ENCODE data around the gene MIB1.

The MIB1 gene

DNA sequence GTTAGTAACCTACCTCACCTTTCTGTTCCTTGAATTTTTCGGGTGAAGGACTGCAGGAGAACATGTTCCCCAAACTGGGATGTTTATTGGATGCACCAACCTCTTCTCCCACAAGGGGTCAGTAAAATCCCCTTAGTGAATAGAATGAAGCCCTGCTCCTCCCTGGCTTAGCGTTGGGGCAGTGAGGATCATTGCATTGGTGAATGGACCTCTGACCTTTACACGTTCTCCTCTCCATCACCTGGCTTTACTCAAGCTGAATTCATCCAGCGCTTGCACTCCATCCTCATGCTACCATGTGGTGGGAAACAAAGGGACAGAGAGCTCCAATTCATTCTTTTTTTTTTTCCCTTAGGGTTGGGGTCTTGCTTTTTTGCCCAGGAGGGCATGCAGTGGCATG, 157.2 kb downstream of the MIB1 start:
- no peak for DNase-seq

DNA sequence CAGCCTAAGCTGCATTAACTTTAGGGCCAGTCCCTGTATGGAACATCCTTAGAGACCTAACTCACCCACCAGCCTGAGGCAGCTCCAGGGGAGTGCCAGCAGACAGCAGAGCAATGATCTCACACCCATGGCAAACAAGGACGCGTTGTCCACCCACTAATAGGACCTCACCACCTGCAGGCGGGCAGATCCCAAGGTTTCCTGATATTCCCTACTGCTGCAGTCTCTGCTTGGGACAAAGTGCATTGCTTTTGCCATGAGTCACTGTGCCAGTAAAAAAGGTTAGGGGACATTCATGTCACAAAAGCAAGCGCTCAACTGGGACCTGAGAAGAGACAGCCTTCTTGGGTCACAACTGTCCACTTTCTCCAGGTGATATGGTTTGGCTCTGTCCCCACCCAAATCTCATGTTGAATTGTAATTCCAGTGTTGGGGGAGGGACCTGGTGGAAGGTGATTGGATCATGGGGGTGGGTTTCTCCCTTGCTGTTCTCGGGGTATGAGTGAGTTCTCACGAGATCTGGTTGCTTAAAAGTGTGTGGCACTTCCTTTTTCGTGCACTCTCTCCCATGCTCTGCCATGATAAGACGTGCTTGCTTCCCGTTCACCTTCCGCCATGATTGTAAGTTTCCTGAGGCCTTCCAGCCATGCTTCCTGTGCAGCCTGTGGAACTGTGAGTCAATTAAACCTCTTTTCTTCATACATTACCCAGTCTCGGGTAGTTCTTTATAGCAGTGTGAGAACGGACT, 160.2 kb downstream of the MIB1 start:
- no peak for DNase-seq

DNA sequence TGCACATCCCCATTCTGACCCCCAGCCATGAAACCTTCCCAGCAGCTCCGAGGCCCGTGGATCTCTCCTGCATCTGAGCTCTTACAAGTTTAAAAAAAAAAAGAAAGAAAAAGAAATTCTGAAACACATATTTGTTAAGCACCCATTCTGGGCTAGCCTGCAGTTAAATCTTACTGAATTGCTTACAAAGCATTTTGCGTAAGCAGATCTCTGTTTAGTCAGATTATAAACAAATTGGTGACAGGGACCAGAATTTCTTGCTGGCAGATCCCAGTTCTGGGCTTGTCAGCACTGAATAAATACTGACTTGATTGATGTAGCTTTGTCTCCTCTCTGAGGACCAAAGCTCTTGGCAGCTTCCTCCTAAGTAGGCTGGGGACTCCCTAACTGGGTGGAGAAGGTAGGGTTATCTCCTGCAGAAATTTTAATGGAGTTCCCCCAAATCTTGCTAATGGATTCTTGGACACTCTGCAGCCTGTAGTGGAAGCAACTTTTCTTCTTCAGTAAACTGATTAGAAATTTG, 160.9 kb downstream of the MIB1 start:
- DNase-seq: no peak

DNA sequence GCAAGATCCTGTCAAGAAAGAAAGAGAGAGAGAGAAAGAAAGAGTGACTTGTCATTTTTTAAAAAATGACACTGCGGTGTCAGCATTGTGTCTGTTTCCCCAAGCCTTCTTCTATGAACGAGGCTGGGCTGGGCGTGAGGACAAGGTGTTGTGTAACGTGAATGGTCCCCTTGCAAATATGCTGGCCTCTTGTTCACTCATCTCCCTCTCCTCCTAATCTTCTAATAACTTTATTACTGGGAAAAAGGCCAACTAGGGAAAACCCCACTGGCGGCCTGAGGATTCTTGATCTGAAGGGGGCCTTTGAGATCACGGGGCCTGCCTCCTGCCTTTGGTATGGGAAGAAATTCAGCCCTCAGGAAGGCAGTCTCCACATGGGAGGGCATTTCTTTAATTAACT, 163.1 kb downstream of the MIB1 start:
- no peak for DNase-seq

DNA sequence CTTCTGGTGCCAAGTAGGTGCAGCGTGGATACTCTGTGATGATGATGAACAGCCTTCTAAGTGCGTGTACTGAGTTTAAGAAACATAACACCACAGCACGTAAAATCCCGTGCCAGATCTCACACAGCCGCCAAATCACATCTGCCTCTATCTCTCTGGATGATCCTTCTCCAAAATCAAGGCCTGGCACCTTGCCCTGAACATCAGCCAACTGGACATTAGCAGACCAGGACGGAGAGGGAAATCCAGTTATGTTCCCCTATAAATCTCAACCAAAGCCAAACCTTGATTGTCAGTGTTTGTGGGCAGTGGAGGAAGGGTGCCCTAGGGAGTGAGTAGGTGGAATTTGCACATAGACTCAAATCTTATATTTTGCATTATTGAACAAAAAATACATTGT, 164.3 kb downstream of the MIB1 start:
- DNase-seq: no peak

DNA sequence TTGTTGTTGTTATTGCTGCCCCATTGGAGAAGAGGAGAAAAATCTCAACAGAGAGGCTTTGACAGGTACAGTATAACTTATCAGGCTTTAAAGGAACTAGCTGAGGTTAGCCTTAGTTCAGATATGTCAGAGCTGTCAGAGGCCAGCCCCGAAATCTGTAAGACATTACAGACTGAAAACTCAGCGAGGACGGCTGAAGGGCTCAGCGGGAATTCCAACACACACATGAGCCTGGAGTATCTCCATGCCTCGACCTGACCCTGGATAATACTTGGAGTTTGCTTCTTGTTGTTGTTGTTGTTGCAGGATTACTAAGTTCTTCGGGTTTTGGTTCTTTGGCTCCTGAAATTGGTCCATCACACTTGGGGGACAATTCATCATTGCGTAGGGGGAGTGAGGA, 166.9 kb downstream of the MIB1 start:
- no peak for DNase-seq

DNA sequence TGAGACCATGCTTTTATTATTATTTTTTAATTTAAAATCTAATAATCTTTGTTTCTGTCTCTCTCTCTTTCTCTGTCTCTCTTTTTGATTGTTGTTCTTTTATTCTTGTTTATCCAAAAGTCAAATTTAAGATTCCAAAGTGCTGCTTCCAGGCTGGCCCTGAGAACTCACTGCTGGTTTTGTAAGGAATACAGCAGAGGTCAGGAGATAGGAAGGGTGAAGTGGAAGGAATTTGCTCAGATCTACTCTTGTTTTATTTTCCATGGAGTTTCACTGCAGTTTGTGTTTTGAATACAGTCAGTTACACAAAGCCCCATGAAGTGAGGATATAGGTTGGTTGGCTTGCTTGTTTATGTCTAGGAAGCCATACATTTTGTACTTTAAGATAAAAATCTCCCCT, 168.1 kb downstream of the MIB1 start:
- DNase-seq: no peak

DNA sequence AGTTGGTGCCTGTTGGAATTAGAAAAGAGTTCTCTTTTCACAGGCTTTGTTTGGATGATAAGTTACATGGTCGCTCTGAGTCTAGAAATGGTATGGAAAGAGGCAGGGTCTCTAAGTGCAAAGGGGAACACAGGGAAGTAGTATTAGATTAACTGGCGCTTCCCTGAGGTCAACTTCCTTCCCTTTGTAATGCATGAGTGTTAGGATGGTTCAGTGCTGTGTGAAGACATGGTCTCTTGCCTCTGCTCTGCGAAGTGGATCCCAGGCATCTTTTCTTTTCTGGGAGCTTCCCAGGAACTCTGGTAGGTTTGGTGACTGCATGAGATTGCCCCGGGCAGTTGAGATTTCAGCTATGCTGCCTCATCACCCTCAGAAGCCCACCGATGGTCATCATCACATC, 170.3 kb downstream of the MIB1 start:
- DNase-seq: no peak

DNA sequence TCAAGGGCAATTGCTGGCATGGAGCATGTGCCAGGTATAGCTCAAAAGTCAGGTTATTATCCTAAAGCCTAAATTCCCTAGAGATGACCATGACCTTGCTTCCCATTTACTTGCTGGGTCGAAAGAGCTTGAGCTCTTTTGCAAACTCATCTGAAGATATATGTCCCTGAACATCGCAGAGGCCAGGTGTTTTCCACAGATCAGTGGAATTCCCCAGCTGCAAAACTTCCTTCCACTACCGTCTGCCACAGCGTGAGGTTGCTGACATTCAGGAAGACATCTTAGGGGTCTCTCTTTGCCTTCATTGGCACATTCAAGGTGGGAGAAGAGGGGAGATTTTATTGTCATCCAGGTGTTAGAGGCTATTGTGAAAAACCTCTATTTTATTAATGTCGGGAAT, 171.0 kb downstream of the MIB1 start:
- DNase-seq: no peak

DNA sequence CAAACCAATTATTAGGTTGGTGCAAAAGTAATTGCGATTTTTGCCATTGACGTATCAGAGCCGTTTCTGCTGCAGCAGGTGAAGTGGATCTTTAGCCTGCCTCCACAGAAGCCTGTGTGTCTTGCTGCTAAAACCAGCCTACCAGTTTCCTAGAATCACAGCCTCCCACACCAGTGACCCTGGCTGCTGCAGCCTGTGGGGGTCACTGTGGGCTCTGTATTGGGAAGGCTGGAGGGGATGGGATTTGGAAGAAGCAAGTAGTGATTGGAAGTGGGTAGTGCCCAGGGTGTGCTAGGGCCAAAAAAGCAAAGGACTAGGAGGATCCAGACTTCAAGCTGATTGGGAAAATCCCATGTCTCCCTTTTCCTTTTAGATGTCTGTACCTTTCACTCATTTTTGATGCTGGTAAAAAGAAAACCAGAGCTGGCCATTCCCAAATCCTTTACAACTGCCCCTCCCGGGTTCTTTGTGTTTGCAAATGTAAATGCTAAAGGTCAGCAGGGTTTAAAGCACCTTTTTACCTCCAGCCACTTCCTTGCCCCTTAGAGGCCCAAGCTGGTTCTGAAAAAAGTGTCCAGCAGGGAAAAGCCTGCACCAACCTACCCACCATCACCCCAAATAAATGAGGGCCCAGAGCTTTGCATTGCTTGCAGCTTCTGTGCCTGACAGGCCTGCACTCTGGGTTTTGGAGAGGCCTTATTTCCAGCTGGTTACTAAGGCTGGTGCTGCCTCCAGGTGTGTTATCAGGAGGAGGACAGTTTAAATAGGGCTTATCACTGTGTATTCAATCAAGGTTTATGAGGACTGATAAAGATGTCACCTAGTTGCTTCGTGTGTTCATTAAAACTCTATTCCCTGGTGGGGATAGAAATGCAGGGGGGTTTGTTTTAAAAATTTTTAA, 172.0 kb downstream of the MIB1 start:
- DNase-seq: no peak

DNA sequence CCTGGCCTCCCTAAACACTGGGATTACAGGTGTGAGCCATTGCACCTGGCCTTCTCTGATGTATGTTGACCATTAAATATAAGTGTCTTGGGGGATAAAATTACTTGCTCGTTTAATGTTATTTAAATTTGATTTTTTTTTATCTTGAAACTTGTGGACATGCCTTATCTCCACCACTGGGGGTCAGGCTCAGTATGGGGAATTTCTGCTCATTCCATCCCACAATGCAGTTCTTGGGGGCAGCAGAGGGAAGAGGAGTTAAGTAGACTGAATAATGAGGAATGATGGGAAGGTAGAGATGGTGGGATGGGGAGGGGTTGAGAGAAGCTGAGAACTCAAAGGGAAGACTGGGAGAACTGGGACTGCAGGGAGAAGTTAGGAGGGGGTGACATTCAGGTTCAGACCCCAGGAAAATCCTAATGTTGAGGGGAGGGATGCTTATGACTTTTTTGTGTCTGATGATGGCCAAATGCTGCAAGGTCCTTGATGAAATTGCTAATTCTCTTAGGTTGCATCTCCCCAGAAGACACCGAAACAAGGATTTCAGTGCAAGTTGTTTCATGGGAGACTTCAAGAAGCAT, 174.2 kb downstream of the MIB1 start:
- no peak for DNase-seq

DNA sequence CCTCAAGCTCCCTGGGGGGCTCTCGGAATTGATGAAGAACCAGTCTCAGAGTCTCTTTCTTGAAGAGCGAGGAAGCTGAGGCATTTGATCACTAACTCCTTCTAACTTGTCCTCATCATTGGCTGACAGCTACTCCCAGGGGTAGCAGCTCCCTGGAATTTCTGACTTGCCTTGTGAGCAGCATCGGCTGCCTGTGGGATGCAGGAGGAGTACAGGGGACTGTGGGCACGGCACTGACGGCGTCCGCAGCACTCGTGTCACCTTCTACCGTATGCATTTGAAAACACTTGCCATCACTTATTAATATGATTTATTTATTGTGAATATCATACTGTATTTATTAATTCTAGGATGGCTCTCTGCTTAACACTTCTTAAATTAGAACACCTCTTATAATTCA, 175.0 kb downstream of the MIB1 start:
- no peak for DNase-seq

DNA sequence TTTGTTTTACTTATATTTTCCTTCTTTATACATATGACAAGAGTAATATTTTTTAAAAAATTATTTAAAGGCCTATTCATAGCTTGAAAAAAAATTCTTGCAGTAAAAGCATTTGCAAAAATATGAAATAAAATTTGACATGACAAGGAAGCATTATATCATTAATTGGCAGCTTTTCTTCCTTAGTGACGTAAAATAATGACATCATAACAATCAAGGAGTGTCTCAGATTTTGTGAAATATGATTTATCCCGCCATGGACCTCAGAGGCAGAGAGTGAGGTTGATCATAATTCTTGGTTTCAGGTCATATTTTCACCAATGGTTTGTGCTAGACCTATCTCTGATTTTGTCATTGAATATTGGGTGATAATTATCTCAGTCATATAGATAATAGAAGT, 176.0 kb downstream of the MIB1 start:
- no peak for DNase-seq

DNA sequence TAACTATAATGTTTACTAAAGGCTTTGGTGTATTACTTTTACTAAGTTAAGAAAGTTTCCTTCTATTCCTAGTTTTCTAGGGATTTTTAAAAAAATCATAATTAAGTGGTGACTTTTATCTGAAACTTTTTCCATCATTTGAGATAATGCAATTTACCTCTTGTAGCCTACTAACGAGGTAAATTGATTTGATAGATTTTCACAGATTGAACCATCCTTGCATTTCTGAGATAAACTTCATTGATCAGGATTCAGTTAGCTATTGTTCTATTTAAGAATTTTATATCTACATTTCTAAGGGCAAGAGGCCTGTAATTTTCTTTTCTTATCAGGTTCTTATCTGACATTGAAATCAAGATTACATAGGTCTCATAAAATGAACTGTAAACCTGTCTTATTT, 178.1 kb downstream of the MIB1 start:
- DNase-seq: no peak
